ENCODE results near the gene OAS2.
"Not testable (repeated sequence)": the region's sequence is repeated elsewhere in the genome, so short reads cannot be mapped to it uniquely, and the experiment has no call there.

OAS2 gene

GRCh38 chr12:112988224-112988623 is 9.9 kb downstream of the OAS2 start:
- DNase-seq (ENCODE audit: low read depth) = no peak

GRCh38 chr12:112988823-112989385 is 10.6 kb downstream of the OAS2 start:
- DNase-seq (ENCODE audit: low read depth); H3K4me3 ChIP-seq (ENCODE audit: control insufficient read depth, low read depth, low read length): not testable (repeated sequence)

More at GRCh38 chr12:112988224-112988623, 9.9 kb downstream of the OAS2 start:
- no peak overlapping the region for H3K4me3 ChIP-seq (ENCODE audit: control insufficient read depth, low read depth, low read length)
- no peak for TF ChIP-seq CTCF (conservative IDR thresholded peaks at IDR 0.05; ENCODE audit: control insufficient read depth, insufficient read depth, low read depth, low read length)

- no peak for DNase-seq (ENCODE audit: low read depth)
- no peak for TF ChIP-seq CTCF (conservative IDR thresholded peaks at IDR 0.05; ENCODE audit: control insufficient read depth, insufficient read depth, low read depth, low read length)
- H3K4me3 ChIP-seq (ENCODE audit: control insufficient read depth, low read depth, low read length) = no peak overlapping the region
Measured at GRCh38 chr12:112989806-112990205, 11.5 kb downstream of the OAS2 start.

- H3K4me3 ChIP-seq (ENCODE audit: control insufficient read depth, low read depth, low read length) = no peak overlapping the region
- TF ChIP-seq CTCF (conservative IDR thresholded peaks at IDR 0.05; ENCODE audit: control insufficient read depth, insufficient read depth, low read depth, low read length) = peak; percentile 97
- DNase-seq (ENCODE audit: low read depth) = peak; percentile 65
Measured at GRCh38 chr12:112992541-112993398, 14.5 kb downstream of the OAS2 start.

- DNase-seq (ENCODE audit: low read depth) = no peak
- no peak overlapping the region for H3K4me3 ChIP-seq (ENCODE audit: control insufficient read depth, low read depth, low read length)
- TF ChIP-seq CTCF (conservative IDR thresholded peaks at IDR 0.05; ENCODE audit: control insufficient read depth, insufficient read depth, low read depth, low read length) = no peak
Measured at GRCh38 chr12:112995008-112995407, 16.7 kb downstream of the OAS2 start.

GRCh38 chr12:112996501-112996900 is 18.2 kb downstream of the OAS2 start:
- DNase-seq (ENCODE audit: low read depth) = no peak
- no peak for TF ChIP-seq CTCF (conservative IDR thresholded peaks at IDR 0.05; ENCODE audit: control insufficient read depth, insufficient read depth, low read depth, low read length)
- H3K4me3 ChIP-seq (ENCODE audit: control insufficient read depth, low read depth, low read length) = no peak overlapping the region

- no peak overlapping the region for H3K4me3 ChIP-seq (ENCODE audit: control insufficient read depth, low read depth, low read length)
- no peak for DNase-seq (ENCODE audit: low read depth)
- TF ChIP-seq CTCF (conservative IDR thresholded peaks at IDR 0.05; ENCODE audit: control insufficient read depth, insufficient read depth, low read depth, low read length) = no peak
Measured at GRCh38 chr12:112997506-112997905, 19.2 kb downstream of the OAS2 start.
